Measurements from ENCODE around the gene MTG2. TPM values are rescaled to one million over a fixed set of nuclear protein-coding genes. Genes with fewer than 3 reads are reported as not detected.
A peak's percentile ranks its signal among the peaks of the same experiment; 100 is the strongest.

The MTG2 gene
- total RNA-seq, 1 donor from 2014 or later: 14.9 TPM

- peak; percentile 53 for TF ChIP-seq CTCF (conservative IDR thresholded peaks at IDR 0.05; ENCODE audit: low read depth, low read length)
- DNase-seq (ENCODE audit: low read depth): no peak
- H3K4me3 ChIP-seq (ENCODE audit: low read depth, low read length): peak overlapping the region; percentile 80
Observed at GRCh38 chr20:62141397-62142251, 41.2 kb upstream of the MTG2 start.

- no peak for TF ChIP-seq CTCF (conservative IDR thresholded peaks at IDR 0.05; ENCODE audit: low read depth, low read length)
- peak overlapping the region; percentile 80 for H3K4me3 ChIP-seq (ENCODE audit: low read depth, low read length)
- no peak for DNase-seq (ENCODE audit: low read depth)
Observed at GRCh38 chr20:62142252-62143080, 40.4 kb upstream of the MTG2 start.

GRCh38 chr20:62143081-62143956 lies 39.5 kb upstream of the MTG2 start, which contains the start of the genes PSMA7 and SS18L1:
Gene PSMA7 (minus strand): TSS chr20:62143394. CDS start chr20:62143303, 91 bp downstream.
Gene SS18L1 (plus strand): TSS chr20:62143769. CDS start chr20:62143821, 52 bp downstream.
- TF ChIP-seq CTCF (conservative IDR thresholded peaks at IDR 0.05; ENCODE audit: low read depth, low read length): no peak
- H3K4me3 ChIP-seq (ENCODE audit: low read depth, low read length): peak within 1 kb of the TSS; percentile 80
- DNase-seq (ENCODE audit: low read depth): no peak

- H3K4me3 ChIP-seq (ENCODE audit: low read depth, low read length): peak overlapping the region; percentile 80
- DNase-seq (ENCODE audit: low read depth): no peak
- no peak for TF ChIP-seq CTCF (conservative IDR thresholded peaks at IDR 0.05; ENCODE audit: low read depth, low read length)
Observed at GRCh38 chr20:62143957-62144825, 38.6 kb upstream of the MTG2 start.

GRCh38 chr20:62145688-62146018 lies 37.2 kb upstream of the MTG2 start:
- TF ChIP-seq CTCF (conservative IDR thresholded peaks at IDR 0.05; ENCODE audit: low read depth, low read length): no peak
- no peak for DNase-seq (ENCODE audit: low read depth)
- H3K4me3 ChIP-seq (ENCODE audit: low read depth, low read length): no peak overlapping the region

Measured in epithelial cell of proximal tubule (primary cell).